Muscle layer of colon (tissue), 2 donors: Measurements from ENCODE around the gene NUP210L.

Experiments used
- H3K27ac ChIP-seq: one replicate; pipeline ENCODE4 v1.7.0; 2013; ENCODE audit warnings: low read depth, mild to moderate bottlenecking, low read length, moderate library complexity
- H3K27me3 ChIP-seq, 2 donors: one replicate each; pipeline ENCODE4 v1.7.0; 2013; ENCODE audit warnings: low read length in 2 of 2, mild to moderate bottlenecking in 2 of 2; ENCODE audit not compliant: insufficient read depth in 2 of 2, control insufficient read depth in 1 of 2
- H3K36me3 ChIP-seq: one replicate; pipeline ENCODE4 v1.7.0; 2013; ENCODE audit warnings: mild to moderate bottlenecking, low read length; ENCODE audit not compliant: insufficient read depth
- H3K4me1 ChIP-seq: one replicate; pipeline ENCODE4 v1.7.0; 2013; ENCODE audit warnings: mild to moderate bottlenecking, low read length; ENCODE audit not compliant: insufficient read depth
- H3K4me3 ChIP-seq, 2 donors: one replicate each; pipeline ENCODE4 v1.7.0; 2013; ENCODE audit warnings: low read length in 2 of 2, low read depth in 1 of 2, mild to moderate bottlenecking in 1 of 2, moderate library complexity in 1 of 2
- H3K9ac ChIP-seq: one replicate; pipeline ENCODE4 v1.7.0; 2013; ENCODE audit warnings: low read length
- H3K9me3 ChIP-seq: one replicate; pipeline ENCODE4 v1.7.0; 2013; ENCODE audit warnings: mild to moderate bottlenecking, low read length
- donor health status: abdominal sarcoma.
- donor health status: Adenocarcinoma of cecum.

NUP210L gene

GRCh38 chr1:153945795-153946621 is 208.9 kb downstream of the NUP210L start:
- peak overlapping the region; percentile 69 for H3K27ac ChIP-seq
- peak overlapping the region; percentile 50 for H3K9ac ChIP-seq
- H3K27me3 ChIP-seq, result no peaks in the 10 kb centered on the region
- peaks cover 22% of the 10 kb centered on the region for H3K4me1 ChIP-seq
- no peaks in the 10 kb centered on the region for H3K9me3 ChIP-seq
- peaks cover 60% of the 10 kb centered on the region for H3K36me3 ChIP-seq
- H3K4me3 ChIP-seq, result peak overlapping the region; percentile 57 to 58

- Histone ChIP-seq H3K36me3 (peaks cover 60% of the 10 kb centered on the region), H3K27me3 (no peaks in the 10 kb centered on the region), H3K4me3 (peak overlapping the region; percentile 57 to 58), H3K9ac (peak overlapping the region; percentile 50), H3K9me3 (no peaks in the 10 kb centered on the region), H3K4me1 (peaks cover 22% of the 10 kb centered on the region), H3K27ac (peak overlapping the region; percentile 69)
These were observed 209.6 kb downstream of the NUP210L start for GRCh38 chr1:153945131-153945794.

GRCh38 chr1:153944827-153945117 is 210.1 kb downstream of the NUP210L start:
- H3K4me1 ChIP-seq, result peaks cover 22% of the 10 kb centered on the region
- peak overlapping the region; percentile 50 for H3K9ac ChIP-seq
- H3K4me3 ChIP-seq, result peak overlapping the region; percentile 57 to 58
- peaks cover 60% of the 10 kb centered on the region for H3K36me3 ChIP-seq
- peak overlapping the region; percentile 69 for H3K27ac ChIP-seq
- H3K9me3 ChIP-seq, result no peaks in the 10 kb centered on the region
- no peaks in the 10 kb centered on the region for H3K27me3 ChIP-seq

- H3K9ac ChIP-seq, result no peak overlapping the region
- H3K9me3 ChIP-seq, result no peaks in the 10 kb centered on the region
- no peaks in the 10 kb centered on the region for H3K27me3 ChIP-seq
- H3K4me3 ChIP-seq, result peak overlapping the region in 1 of 2 donors; percentile 58
- peaks cover 22% of the 10 kb centered on the region for H3K4me1 ChIP-seq
- H3K36me3 ChIP-seq, result peaks cover 62% of the 10 kb centered on the region
- H3K27ac ChIP-seq, result peak overlapping the region; percentile 69
These were observed 210.7 kb downstream of the NUP210L start for GRCh38 chr1:153944005-153944826.

GRCh38 chr1:153942766-153943549 is 211.9 kb downstream of the NUP210L start:
- no peaks in the 10 kb centered on the region for H3K27me3 ChIP-seq
- no peak overlapping the region for H3K27ac ChIP-seq
- no peaks in the 10 kb centered on the region for H3K9me3 ChIP-seq
- no peak overlapping the region for H3K9ac ChIP-seq
- peaks cover 22% of the 10 kb centered on the region for H3K4me1 ChIP-seq
- no peak overlapping the region for H3K4me3 ChIP-seq
- H3K36me3 ChIP-seq, result peaks cover 54% of the 10 kb centered on the region
